NCI-H748 (cell line): ENCODE measurements around the gene SGCD.
A peak's percentile ranks its signal among the peaks of the same experiment; 100 is the strongest.

Experiments used
- DNase-seq: peaks from one replicate; lab custom pipeline; 2025; ENCODE audit not compliant: unreplicated experiment; lab: John Stamatoyannopoulos, UW

The SGCD gene

DNA sequence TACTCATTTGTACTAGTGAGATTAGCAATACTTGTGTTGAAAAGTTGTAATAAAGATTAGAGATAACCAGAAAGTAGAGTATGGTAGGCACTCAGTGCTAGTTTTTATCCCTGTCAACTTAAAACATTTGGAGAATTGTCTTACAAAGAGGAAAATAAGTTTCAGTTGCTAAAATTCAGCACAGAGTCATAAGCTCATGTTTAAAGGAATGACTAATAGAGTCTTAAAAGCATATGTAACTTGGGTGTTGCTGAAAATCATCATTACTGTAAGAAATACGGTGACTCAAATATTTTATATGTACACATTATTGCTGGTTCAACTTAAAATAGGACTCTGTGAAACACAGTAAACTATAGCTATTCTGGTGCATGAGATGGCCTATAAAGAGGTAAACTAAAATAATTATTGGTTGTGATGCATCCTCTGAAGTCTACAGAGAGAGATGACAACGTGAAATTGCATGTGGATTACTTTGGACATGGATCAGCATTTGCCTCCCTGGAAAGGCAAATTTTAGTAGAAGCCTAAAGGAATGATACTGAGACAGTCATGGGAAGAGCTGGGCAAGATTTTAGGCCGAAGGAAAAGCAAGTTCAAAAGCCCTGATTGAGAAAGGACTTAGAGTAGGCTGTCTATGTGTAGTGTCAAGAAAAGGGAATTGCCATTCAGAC, 34.6 kb downstream of the SGCD start:
- DNase-seq = no peak

DNA sequence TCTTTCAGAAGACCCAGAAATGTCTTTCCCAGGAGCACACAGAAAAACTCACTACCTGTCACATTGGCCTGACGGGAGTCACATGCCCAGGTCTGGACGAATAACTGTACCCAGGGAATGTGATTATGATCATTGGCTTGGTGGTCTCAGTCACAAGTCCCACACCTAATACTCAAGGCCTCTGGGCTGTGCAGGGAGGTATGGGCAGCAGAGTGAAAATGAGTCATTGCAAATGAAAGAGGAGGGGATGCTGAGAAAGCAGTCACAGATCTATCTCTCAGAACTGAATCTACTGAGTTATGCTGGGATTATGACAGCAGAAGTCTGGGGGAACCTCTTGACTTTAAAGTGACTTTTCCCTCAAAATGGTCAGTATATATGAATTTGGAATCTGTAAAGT, 36.9 kb downstream of the SGCD start:
- DNase-seq = no peak

DNA sequence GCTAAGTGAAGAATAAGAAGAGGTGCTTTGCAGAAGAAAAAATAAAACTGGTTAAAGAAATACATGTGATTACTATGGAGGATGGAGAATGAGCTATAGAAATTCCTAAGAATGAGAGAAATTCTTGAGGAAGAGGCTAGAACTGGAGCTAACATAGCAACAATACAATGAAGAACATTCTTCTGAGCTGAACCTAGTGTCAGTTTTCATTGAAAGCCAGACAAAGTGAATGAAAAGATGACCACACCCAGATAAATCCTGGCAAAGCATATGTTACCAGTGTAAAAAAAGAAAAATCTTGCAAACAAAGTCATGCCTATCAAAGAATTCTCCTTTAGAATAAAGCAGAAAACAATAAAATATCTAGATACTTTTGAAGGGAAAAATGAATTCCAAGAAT, 39.6 kb downstream of the SGCD start:
- DNase-seq = no peak

DNA sequence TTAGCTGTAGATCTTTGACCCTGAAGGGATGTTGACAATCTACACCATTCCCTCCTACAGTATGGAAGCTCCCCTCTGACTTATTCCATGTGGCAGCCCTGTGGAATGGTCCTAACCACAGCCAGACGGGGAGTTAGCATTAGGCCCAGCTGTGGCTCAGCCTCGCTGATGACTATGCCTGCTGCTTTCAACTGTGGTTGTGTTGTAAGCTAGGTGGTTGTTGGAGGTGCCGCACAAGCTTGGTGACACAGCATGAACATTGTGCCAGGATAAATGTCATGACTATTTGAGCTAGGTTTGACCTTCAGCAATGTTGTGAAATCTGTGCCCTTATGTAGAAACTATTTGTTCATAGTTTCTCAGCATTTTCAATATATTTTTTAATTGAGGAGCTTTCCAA, 40.6 kb downstream of the SGCD start:
- no peak for DNase-seq

DNA sequence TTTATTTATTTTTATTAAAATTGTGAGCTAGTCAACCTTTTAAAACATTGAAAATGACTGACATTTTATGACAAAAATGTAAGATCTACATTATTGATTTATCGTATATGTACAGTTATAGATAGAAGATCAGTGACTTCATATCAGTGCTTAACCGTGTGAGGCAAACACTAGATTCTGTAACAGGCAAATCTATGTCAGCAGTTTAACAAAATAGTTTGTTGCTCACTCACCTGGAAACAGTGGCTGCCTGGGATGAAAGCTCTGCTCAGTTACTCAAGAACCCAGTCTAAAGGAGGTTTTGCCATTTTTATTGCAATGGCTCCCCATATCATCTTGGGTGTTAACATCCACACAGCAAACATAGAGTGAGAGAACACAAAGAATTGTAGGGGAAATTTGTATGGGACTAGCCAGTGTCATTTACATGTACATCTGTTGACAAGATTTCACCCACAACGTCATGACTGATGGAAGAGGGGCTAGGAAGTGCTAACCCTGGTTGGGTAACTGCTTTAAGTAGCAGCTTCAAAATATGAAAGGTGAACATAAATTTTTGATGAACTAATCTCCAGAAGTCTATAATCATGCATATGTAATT, 49.0 kb downstream of the SGCD start:
- DNase-seq = no peak

DNA sequence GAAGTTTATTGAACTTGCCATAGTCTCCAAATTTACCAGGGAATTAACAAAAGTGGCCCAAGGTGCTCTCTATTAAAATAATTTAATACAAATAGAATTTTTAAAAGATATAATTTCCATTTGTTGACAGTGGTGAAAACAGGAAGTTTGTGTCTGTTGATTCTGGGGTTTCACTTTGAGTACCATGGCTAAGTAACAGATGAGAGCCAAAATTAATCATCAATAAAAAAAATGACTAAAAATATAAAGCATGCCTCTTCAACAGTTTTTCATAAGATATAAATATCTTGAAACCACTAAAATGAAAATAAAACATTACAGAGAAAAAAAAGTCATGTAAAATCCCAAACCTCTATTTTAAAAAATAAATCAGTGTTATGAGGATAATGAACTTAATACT, 49.8 kb downstream of the SGCD start:
- DNase-seq = no peak

DNA sequence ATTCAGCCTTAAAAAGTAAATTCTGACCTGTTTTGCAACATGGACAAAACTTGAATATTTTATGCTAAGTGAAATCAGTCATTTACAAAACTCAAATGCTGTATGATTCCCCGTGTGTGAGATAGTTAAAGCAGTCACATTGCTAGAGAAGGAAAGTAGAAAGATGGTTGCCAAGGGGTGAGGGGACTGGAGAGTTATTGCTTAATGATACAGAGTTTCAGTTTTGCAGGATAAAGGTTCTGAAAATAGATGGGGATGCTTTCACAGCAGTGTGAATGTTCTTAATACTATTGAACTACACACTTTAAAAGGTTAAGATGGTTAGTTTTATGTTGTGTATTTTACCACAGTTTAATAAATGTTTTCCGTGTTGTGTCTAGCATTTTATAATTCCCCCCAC, 51.2 kb downstream of the SGCD start:
- DNase-seq = no peak

DNA sequence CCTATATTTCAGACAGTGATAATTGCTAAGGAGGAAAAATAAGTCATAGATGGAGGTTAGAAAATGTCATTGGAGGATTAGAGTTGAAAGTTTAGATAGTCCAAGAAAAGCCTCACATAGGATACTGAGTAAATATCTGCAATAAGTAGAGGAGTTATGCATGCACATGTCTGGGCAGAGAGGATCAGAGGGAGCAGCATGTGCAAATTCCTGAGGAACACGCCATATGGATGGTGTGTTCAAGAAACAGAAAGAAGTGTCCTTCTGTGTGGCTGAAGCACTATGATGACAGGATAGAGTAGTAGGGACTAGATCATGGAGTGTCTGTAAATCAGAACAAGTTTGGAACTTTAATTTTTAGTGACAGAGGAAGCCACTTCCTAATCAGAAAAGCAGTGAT, 52.2 kb downstream of the SGCD start:
- no peak for DNase-seq

DNA sequence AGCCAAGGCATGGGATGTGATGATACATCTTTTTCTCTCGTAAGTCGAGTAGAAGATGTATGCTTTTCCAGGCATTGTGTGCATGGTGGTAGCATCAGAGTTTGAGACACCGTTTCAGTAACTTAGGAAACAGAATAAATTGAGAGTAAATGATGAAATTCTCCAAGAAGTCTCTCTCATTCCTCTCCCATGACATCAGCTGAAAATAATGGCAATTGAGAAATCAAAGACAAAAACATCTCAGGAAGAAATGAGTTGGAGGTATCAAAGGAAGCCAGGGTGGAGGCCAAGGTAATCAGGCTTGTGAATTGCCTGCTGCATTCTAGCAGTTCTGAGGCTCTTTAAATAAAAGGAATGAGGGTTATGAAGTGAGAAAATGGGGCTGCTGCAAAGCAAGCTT, 53.9 kb downstream of the SGCD start:
- no peak for DNase-seq

DNA sequence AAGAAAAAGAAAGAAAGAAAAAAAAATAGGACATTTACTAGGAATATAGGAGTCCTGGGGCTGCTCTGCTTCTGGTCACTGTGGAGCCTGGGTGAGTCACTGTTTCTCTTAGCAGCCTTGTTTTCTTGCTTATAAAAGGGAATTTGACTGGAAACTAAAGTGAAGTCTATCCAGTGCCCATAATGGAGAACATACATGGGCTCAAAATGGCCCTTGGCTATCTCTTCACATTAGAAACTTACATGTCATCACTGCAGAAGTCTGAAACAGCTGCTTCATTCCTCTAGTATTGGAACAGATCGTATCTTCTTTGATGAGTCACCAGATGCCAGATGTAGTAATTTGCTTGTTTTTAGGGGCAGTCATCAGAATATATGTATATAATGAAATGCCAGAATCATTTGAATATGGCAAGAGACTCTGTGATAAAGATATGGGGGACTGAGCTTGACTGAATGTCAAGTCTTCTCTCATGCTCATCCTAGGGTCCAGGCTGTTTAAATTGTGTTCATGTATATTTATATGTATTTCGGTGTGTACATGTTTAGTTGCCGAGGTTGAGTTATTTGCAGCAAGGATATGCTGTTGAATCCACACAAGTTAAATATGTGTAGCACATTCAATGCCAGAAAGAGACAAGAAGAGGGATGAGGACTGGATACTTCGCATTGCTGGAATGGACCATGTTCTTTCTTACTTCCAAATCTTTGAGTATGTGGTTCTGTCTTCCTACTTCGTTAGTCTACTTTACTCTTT, 56.7 kb downstream of the SGCD start:
- DNase-seq = no peak

DNA sequence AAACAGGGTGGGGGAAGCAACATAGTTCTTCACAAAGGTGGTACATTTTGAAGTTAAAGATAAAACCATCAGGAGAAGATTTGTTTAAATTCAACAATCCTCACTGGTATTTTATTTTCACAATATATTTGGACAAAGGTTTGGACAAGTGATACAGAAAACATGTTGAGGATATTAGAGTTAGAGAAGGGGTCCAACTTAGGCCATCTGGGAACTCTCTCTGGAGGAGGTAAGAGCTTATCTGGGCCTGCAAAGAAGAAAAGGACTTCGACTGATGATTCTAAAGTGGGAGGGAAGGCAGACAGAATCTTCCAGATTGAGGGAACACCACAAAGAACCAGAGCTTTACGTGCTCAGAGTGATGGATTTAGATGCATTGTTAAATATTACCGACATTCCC, 58.5 kb downstream of the SGCD start:
- no peak for DNase-seq

DNA sequence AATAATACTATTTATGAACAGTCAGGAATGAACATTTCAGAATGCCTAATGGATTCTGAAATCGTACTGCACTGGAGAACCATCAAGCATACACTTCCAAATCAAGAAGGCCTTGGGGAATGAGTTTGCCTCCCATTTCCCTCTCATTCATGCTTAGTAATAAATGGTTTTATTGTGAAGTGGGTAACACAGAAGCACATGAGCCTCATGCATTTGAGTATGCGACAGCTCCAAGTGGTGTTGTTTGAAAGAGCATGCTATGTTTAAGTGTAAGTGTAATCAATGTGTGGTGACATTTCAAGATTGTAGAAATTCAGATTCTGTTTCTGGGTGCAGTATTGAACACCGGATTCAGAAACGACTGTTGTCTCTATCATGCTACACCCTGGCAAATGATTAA, 60.0 kb downstream of the SGCD start:
- DNase-seq = no peak

DNA sequence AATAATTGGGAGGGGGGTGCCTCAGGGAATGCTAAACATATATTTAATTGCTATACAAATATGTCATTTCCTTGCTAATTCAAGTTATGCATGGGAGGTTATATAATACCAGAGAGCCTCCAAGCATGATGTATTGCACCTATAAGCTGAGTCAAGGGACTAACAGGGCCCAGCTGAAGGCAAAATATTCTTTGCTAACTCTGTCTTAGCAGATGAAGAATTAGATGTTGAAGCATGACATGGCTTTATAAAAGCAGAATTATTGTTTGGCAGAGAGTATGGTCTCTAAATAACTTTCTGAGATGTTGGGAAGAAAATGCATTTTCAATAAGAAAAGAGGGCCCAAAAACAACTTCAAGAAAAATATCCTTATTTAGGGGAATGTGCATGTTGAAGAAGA, 60.4 kb downstream of the SGCD start:
- DNase-seq = peak; percentile 7

DNA sequence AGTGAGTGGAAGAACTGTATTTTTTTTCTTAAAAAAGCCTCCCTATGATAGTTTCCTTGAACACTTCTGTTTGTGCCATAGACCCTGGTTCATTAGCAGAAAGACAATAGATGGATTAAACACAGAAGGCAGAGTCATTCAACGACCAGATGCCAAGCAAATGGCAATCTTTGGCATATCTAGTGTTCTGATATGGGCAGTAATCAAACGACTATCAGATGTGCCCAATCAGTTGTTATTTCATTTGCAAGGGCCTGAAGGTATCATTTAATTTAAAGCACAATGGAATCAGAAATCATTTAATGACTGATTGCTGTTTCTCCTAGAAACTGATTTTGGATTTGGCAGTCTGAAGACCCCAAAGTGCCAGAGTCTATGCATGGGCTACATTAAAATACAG, 61.3 kb downstream of the SGCD start:
- DNase-seq = no peak

DNA sequence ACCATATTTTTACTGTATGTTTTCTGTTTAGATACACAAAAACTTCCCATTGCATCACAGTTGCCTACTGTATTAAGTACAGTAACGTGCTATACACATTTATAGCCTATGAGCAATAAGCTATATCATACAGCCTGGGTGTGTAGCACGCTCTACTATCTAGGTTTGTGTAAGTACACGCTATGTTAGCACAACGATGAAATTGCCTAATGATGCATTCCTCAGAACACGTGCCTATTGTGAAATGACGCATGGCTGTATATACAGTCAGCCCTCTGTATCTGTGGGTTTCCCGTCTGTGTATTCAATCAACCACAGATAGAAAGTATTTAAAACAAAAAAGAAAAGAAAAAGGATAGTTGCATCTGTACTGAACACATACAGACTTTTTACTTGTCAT, 64.2 kb downstream of the SGCD start:
- peak; percentile 28 for DNase-seq

DNA sequence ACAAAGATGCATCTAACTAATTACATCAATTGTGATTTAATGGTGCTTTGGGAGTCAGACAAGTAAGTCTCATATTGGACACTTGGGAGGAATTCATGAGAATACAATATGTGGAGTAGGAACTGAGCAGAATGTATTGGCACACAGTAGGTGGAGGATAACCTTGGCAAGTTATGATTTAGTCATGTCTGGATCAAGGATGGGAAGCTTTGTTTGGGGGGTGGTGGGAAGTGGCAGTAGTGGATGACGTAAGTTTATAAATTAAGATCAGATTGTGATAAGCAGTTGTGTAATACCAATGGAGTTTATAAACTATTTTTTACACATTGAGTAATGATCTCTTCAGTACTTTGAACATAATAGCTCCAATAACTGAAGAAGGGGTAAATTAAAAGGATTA, 67.0 kb downstream of the SGCD start:
- no peak for DNase-seq

DNA sequence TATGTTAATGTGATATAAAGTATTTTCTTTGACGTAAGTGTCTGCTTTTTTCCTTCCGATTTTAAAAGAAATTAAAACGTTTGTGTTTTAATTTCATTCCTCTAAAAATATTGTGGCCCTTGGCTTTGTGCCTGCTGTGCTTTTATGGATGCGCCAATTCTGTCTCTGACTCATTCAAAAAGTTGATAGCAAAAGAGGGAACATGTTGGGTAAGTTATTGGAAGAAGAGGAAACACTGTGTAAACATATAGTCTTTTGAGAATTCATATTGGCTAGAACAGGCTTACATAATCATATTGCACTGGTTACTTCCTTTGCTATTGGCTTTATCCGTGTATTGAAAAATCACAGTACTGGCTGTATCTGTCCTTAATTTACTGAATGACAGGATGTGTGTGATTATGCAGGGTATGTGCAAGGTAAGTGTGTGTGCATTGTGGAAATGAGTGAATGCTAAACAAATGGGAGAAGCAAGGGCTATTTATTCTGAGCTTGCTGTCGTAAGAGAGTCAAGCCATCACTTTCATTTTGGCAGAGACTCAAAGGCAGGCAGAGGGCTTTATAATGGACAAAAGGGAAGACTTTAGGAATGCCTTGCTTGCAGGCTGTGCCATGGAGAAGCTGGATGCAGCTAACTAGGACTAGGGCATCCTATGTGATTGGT, 67.8 kb downstream of the SGCD start:
- peak; percentile 76 for DNase-seq

DNA sequence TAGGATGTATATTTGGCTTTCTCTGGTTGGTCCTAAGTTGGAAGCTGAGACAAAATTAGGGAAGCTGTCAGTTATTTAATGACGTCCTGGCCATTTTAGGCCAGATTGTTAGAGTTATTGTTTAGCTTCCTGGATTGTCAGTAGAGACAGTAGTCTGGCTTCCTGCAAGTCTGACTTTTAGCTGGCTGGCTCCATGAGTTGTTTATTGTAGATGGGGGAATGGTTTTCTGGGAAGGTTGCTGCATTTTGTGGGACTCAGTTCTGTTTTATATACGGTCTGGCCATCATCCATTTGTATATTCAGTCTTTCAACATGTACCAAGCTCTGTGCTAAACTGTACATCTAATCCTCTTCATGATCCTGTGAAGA, 68.3 kb downstream of the SGCD start:
- DNase-seq = no peak

DNA sequence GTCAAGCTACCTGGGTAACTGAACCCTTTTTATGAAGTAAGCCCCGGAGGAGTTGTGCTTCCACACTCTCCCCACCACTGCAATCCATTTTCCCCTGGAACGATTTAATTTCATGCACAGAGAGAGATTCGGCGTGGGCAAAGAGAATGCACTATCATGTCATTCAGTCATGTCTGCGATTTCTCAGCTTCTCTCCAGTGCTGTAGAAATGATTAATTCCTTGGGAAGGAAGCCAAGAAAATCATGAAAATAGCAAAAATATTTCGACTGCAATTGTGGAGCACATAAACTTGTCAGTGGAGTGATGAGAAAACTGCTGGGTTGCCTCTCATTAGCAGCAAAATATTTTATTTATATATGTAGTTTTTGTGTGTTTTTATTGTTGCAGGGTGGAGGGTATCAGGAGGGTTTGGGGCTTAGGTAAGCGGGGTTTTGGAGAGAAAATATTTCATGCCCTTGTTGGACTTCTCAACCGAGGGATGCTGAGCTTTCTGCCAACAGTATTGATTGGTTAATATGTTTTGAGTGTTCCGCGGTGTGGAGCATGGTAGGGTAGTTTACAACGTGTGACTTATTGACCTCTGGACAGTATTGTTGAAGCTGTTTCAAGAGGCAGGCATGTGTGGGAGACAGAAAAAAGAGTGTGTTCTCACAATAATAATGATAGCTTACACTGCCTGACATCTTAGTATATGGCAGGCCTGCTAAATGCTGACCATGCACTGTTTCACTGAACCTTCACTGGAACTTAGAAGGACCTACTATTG, 69.3 kb downstream of the SGCD start:
- DNase-seq = no peak

DNA sequence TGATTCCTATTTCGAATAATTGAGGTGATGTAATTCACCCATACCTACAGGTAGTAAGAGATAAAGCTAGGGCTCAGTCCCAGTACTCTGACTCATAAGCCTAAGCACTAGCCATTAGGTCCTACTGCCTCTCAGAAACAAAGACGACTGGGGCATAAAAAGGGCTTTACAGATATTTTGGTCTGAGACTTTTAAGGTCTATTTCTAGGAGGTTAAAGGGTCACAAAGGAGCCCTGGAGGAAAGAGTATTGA, 69.8 kb downstream of the SGCD start:
- no peak for DNase-seq

DNA sequence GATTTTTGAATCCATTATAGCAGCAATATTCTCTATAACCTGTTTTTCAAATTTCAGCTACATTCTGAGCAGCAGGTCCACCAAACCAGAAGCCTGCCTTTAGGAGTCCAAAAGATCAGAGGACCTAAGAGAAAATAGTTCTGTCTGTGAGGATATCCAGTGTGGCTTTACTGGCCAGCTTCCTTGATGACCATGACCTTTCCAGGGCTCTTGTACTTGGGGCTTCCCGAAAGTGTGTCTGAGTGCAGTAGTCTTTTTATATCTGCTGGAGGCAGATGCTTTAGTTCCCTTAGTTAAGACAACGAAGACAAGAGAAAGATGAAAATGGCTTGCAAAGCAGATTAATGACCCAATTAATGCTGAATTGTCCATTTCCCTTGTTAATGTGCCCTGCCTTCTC, 72.4 kb downstream of the SGCD start:
- no peak for DNase-seq
